ENCODE measurements around the gene CTDSPL. TPM values are rescaled to one million over a fixed set of nuclear protein-coding genes. Genes with fewer than 3 reads are reported as not detected.

Gene CTDSPL
- total and polyA plus RNA-seq, 2 of the 13 experiments (the other 11 are each of a cell fraction or from before 2014, with no cell fraction given), result 26.1 to 142 TPM

- TF ChIP-seq, protein P1, sequence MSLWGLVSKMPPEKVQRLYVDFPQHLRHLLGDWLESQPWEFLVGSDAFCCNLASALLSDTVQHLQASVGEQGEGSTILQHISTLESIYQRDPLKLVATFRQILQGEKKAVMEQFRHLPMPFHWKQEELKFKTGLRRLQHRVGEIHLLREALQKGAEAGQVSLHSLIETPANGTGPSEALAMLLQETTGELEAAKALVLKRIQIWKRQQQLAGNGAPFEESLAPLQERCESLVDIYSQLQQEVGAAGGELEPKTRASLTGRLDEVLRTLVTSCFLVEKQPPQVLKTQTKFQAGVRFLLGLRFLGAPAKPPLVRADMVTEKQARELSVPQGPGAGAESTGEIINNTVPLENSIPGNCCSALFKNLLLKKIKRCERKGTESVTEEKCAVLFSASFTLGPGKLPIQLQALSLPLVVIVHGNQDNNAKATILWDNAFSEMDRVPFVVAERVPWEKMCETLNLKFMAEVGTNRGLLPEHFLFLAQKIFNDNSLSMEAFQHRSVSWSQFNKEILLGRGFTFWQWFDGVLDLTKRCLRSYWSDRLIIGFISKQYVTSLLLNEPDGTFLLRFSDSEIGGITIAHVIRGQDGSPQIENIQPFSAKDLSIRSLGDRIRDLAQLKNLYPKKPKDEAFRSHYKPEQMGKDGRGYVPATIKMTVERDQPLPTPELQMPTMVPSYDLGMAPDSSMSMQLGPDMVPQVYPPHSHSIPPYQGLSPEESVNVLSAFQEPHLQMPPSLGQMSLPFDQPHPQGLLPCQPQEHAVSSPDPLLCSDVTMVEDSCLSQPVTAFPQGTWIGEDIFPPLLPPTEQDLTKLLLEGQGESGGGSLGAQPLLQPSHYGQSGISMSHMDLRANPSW (CRISPR knock-in tag; IDR thresholded peaks at IDR 0.05; ENCODE audit: borderline replicate concordance), result no peak
- 0 out of 2 replicates have a peak, but pooled peaks have one; percentile 48 for TF ChIP-seq KAT7 (CRISPR knock-in tag; IDR thresholded peaks at IDR 0.05; ENCODE audit: borderline replicate concordance)
- no peak for TF ChIP-seq SATB2 (CRISPR knock-in tag; IDR thresholded peaks at IDR 0.05)
- no peak for TF ChIP-seq ZNF354B (CRISPR knock-in tag; IDR thresholded peaks at IDR 0.05)
- TF ChIP-seq ZNF205 (CRISPR knock-in tag; IDR thresholded peaks at IDR 0.05), result peak; percentile 53; the same call in 1 of the 2 replicates
- no peak for TF ChIP-seq LCORL (IDR thresholded peaks at IDR 0.05)
- peak; percentile 73; the same call in 1 of the 2 replicates for TF ChIP-seq LCORL (CRISPR knock-in tag; IDR thresholded peaks at IDR 0.05)
- TF ChIP-seq ZNF816 (CRISPR knock-in tag; IDR thresholded peaks at IDR 0.05; ENCODE audit: borderline replicate concordance), result no peak; the same call in 1 of the 2 replicates
- TF ChIP-seq, protein P2, sequence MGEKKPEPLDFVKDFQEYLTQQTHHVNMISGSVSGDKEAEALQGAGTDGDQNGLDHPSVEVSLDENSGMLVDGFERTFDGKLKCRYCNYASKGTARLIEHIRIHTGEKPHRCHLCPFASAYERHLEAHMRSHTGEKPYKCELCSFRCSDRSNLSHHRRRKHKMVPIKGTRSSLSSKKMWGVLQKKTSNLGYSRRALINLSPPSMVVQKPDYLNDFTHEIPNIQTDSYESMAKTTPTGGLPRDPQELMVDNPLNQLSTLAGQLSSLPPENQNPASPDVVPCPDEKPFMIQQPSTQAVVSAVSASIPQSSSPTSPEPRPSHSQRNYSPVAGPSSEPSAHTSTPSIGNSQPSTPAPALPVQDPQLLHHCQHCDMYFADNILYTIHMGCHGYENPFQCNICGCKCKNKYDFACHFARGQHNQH (CRISPR knock-in tag; IDR thresholded peaks at IDR 0.05), result peak; percentile 60; the same call in 1 of the 2 replicates
- 0 out of 2 replicates have a peak, but pooled peaks have one; percentile 63 for TF ChIP-seq ZNF280D (CRISPR knock-in tag; IDR thresholded peaks at IDR 0.05)
- TF ChIP-seq ZNF761 (CRISPR knock-in tag; conservative IDR thresholded peaks at IDR 0.05), result 0 out of 2 replicates have a peak, but pooled peaks have one; percentile 36
- TF ChIP-seq AKNA (CRISPR knock-in tag; IDR thresholded peaks at IDR 0.05; ENCODE audit: borderline replicate concordance), result no peak
- peak; percentile 75 for TF ChIP-seq PHF21A (CRISPR knock-in tag; IDR thresholded peaks at IDR 0.05)
- TF ChIP-seq KDM3A (CRISPR knock-in tag; IDR thresholded peaks at IDR 0.05; ENCODE audit: low read depth), result peak; percentile 72; the same call in 1 of the 2 replicates
- TF ChIP-seq MATR3 (CRISPR knock-in tag; IDR thresholded peaks at IDR 0.05), result no peak
- TF ChIP-seq ZNF773 (CRISPR knock-in tag; IDR thresholded peaks at IDR 0.05; ENCODE audit: borderline replicate concordance), result no peak
- TF ChIP-seq RBFOX2 (IDR thresholded peaks at IDR 0.05; ENCODE audit: low read depth, low read length), result no peak
- peak; percentile 87 for TF ChIP-seq ZNF557 (CRISPR knock-in tag; IDR thresholded peaks at IDR 0.05)
These were observed 31.4 kb downstream of the CTDSPL start (continued) for GRCh38 chr3:37892927-37893600.

Data from HepG2 (cell line).